BE2C (cell line): ENCODE results near the gene C16orf74.

Experiments used
- DNase-seq: peaks from one replicate; pipeline ENCODE4 v3.0.0-alpha.2; 2020
- H3K27me3 ChIP-seq: fragments of 250-450 bp; sonication (Bioruptor Pico); 2 replicates; pipeline ENCODE4 v1.5.1; 2020; ENCODE audit warnings: mild to moderate bottlenecking
- H3K36me3 ChIP-seq: fragments of 250-450 bp; sonication (Bioruptor Pico); 2 replicates; pipeline ENCODE4 v1.5.1; 2020; ENCODE audit warnings: mild to moderate bottlenecking
- H3K4me1 ChIP-seq: fragments of 250-450 bp; sonication (Bioruptor Pico); 2 replicates; pipeline ENCODE4 v1.5.1; 2020
- H3K4me3 ChIP-seq: 2 replicates; pipeline ENCODE4 v1.5.1; 2011; ENCODE audit warnings: low read depth, low read length
- H3K9me3 ChIP-seq: fragments of 250-450 bp; sonication (Bioruptor Pico); 2 replicates; pipeline ENCODE4 v1.5.1; 2020
- TF ChIP-seq, protein P1 (sequence below): IDR thresholded peaks from 2 replicates; pipeline ENCODE4 v1.5.1; 2012; ENCODE audit warnings: mild to moderate bottlenecking, low read depth, low read length

The C16orf74 gene

DNA sequence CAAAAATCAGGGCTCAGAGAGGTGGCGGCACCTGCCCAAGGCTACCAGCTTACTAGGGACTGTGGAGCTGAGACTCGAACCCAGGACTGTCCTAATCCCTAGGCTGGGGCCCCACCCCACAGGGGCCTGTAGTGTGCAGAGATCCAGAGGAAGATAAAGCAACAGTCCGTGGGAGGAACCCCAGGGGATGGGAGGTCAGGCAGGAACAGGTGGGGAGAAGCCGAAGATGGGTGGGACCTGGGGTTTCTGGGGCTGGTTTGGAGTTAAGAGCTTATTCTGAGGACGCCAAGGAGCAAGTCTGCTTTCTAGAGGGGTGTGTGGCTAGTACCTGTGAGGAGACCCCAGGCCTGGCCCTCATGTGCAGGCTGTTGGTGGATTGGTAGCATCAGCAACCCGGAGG lies 14.9 kb downstream of the C16orf74 start:
- TF ChIP-seq, protein P1, sequence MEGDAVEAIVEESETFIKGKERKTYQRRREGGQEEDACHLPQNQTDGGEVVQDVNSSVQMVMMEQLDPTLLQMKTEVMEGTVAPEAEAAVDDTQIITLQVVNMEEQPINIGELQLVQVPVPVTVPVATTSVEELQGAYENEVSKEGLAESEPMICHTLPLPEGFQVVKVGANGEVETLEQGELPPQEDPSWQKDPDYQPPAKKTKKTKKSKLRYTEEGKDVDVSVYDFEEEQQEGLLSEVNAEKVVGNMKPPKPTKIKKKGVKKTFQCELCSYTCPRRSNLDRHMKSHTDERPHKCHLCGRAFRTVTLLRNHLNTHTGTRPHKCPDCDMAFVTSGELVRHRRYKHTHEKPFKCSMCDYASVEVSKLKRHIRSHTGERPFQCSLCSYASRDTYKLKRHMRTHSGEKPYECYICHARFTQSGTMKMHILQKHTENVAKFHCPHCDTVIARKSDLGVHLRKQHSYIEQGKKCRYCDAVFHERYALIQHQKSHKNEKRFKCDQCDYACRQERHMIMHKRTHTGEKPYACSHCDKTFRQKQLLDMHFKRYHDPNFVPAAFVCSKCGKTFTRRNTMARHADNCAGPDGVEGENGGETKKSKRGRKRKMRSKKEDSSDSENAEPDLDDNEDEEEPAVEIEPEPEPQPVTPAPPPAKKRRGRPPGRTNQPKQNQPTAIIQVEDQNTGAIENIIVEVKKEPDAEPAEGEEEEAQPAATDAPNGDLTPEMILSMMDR: no peak
- H3K27me3 ChIP-seq: no peaks in the 10 kb centered on the region
- H3K9me3 ChIP-seq: no peaks in the 10 kb centered on the region
- DNase-seq: no peak
- H3K4me3 ChIP-seq: no peak overlapping the region
- H3K4me1 ChIP-seq: peaks cover 4% of the 10 kb centered on the region
- H3K36me3 ChIP-seq: no peaks in the 10 kb centered on the region

DNA sequence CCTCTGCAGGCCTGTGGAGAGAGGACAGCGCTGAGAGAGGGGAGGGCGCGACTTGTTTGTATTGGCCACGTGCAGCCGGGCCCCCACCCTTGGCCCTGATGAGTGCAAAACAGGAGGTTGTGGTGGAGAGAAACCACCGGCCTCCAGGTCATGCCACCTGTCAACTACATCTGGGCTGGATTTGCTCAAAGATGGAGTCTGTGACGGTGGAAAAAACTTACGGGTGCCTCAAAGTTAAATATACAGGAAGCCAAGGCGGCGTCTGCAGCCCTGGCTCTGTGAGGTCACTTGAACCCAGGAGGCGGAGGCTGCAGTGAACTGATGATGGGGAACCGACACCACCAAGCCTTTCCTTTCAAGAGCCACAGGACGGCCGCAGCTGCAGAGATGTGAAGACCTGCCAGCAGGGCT lies 15.7 kb downstream of the C16orf74 start:
- no peak for DNase-seq
- no peaks in the 10 kb centered on the region for H3K27me3 ChIP-seq
- no peak overlapping the region for H3K4me3 ChIP-seq
- peaks cover 5% of the 10 kb centered on the region for H3K4me1 ChIP-seq
- H3K36me3 ChIP-seq: no peaks in the 10 kb centered on the region
- H3K9me3 ChIP-seq: no peaks in the 10 kb centered on the region
- TF ChIP-seq, protein P1: no peak

DNA sequence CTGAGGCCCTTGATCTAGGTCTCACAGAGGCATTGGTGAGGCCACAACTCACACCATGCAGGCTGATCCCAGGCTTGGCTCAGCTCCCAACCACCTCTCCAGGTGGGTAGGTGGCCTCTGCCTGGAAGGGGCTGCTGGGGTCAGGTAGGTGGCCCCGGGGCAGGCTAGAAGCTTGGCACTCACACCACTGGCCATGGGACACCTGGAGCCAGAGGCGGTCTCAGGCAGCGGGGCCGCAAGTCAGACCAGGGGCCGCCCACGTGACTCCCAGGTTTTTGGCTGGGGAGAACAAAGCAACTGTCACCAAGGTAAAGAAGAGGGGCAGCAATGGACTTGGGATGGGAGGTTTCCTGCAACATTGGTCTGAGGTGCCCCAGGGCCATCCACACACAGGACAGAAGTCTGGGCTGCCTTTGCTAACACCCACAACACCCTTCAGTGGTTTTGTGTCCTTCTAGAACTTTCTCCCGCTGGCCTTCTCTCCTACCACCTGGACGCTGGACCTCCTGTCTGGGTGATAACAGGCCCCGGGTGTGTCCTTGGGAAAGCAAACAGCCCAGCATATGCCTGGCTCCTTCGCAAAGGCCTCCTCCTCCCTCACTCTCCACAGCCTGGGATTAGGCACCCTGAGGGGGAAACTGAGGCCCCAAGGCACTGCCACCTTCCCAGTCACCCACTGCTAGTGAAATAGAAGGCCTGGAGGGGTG lies 16.4 kb downstream of the C16orf74 start:
- H3K4me1 ChIP-seq: peaks cover 5% of the 10 kb centered on the region
- H3K4me3 ChIP-seq: no peak overlapping the region
- TF ChIP-seq, protein P1: no peak
- no peaks in the 10 kb centered on the region for H3K9me3 ChIP-seq
- DNase-seq: no peak
- no peaks in the 10 kb centered on the region for H3K36me3 ChIP-seq
- H3K27me3 ChIP-seq: no peaks in the 10 kb centered on the region

DNA sequence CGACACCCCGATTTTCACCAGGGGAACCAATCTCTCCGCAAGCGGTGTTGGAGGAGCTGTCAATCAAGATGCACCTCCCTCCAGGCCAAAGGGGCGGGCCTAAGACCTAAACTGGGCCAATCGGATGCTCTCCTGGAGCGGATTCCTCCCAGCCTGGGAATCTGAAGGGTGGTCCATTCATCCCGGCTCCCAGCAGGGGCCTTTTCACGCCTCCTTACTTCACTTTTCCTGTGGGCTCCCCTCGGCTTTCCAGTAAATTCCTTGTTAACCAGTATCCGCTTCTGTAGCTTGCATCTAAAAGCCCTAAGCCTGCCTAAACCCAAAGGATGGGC lies 17.1 kb downstream of the C16orf74 start:
- H3K9me3 ChIP-seq: no peaks in the 10 kb centered on the region
- H3K4me3 ChIP-seq: no peak overlapping the region
- H3K36me3 ChIP-seq: no peaks in the 10 kb centered on the region
- no peak for DNase-seq
- peaks cover 5% of the 10 kb centered on the region for H3K4me1 ChIP-seq
- H3K27me3 ChIP-seq: no peaks in the 10 kb centered on the region
- TF ChIP-seq, protein P1: no peak

DNA sequence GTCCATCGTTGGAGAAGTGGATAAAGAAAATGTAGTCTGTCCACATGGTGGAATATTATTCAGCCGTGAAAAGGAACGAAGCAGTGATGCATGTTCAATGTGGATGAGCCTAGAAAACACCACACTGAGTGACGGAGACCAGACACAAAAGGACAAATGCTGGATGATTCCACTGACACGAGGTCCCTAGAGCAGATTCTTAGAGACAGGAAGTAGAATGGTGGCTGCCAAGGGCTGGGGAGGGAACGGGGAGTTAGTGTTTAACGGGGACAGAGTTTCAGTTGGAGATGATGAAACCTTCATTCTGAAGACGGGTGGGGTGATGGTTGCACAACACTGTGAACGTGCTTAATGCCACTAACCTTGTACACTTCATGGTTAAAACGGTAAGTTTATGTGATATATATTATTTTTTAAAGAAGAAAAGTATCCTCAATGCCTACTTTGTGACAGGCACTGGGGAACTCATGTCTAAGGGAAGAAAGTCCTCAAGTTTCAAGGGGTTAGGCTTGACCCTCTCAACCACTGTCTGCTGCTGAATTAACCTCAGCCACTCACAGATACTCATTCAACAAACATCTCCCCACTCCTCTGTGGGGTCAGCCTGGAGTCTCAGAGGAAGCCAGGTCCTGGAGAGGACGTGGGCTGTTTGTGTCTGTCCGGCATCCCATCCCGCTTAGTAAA lies 17.6 kb downstream of the C16orf74 start:
- Histone ChIP-seq H3K4me3 (no peak overlapping the region), H3K27me3 (no peaks in the 10 kb centered on the region), H3K36me3 (no peaks in the 10 kb centered on the region), H3K4me1 (peaks cover 3% of the 10 kb centered on the region; the same call in 1 of the 2 replicates), H3K9me3 (no peaks in the 10 kb centered on the region)
- TF ChIP-seq, protein P1: no peak
- no peak for DNase-seq

DNA sequence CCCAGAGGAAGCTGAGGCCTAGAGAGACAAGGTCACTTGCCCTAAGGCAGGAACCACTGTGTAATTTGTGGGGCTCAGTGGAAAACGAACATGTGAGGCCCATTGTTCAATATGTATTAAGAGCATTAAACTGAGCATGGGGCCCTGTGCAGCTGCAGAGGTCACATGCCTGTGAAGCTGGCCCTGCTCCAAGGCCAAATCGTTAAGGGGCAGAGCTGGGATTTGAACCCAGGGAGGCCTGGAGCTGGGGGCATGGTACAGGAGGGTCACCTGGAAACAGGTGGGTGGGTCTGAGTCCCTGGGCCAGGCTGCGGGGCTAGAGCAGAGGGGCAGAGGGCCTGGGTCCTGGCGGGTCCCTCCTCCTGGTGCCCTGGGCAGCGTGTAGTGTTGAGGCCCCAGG lies 19.7 kb downstream of the C16orf74 start:
- Histone ChIP-seq H3K36me3 (no peaks in the 10 kb centered on the region), H3K27me3 (no peaks in the 10 kb centered on the region), H3K9me3 (no peaks in the 10 kb centered on the region), H3K4me1 (peaks cover 3% of the 10 kb centered on the region; the same call in 1 of the 2 replicates), H3K4me3 (no peak overlapping the region)
- DNase-seq: no peak
- TF ChIP-seq, protein P1: no peak
